Hematopoietic multipotent progenitor cell treated with erythropoietin and hydrocortisone succinate and interleukin-3 and kit ligand, for 8 days (in vitro differentiated cells): ENCODE measurements around the gene LMBR1.
"Not testable (repeated sequence)": the region's sequence is repeated elsewhere in the genome, so short reads cannot be mapped to it uniquely, and the experiment has no call there.

ENCODE experiments used
- DNase-seq: peaks from one replicate; pipeline ENCODE4 v3.0.0-alpha.2; 2015

The LMBR1 gene, protein sequence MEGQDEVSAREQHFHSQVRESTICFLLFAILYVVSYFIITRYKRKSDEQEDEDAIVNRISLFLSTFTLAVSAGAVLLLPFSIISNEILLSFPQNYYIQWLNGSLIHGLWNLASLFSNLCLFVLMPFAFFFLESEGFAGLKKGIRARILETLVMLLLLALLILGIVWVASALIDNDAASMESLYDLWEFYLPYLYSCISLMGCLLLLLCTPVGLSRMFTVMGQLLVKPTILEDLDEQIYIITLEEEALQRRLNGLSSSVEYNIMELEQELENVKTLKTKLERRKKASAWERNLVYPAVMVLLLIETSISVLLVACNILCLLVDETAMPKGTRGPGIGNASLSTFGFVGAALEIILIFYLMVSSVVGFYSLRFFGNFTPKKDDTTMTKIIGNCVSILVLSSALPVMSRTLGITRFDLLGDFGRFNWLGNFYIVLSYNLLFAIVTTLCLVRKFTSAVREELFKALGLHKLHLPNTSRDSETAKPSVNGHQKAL

DNA sequence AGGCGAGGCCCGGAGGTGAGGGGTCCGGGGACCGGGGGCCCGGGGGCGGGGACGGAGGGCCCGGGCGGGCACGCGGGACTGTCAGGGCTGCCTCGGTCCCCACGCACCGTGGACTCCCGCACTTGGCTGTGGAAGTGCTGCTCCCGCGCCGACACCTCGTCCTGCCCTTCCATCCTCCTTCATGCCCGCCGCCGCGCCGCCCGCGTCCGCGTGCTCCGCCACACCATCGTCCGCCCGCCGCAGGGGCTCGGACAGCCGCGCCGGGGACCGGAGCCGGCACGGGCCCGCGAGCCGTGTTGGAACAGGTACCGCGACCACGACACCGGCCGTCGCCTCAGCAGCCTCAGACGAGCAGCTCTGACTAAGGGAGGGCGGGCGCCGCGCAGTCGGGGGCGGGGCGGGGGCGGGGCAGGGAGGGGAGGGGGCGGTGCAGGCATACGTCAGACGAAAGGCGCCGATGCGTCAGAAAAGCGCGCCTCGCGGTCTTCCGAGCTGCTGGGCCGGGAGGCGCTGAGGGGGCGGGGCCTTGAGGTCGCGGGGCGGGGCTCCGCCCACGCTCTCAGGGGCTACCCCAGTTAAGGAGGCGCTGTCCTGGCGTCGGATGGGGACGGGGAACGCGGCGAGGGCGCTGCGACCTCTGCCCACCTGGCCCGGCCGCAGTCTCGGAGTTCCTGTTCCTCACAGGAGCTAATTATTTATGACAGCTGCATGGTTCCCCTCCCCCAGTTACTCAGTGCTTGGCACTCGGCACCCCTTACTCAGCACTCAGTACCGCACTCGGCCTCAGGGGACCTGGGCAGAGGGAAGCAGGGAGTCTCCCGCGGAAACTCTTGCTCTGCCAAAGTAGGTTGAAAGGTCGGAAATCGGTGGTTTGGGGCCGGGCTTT is at the start of gene LMBR1:
Gene LMBR1, minus strand, starts transcription at position 363 of the 886 bp plus-strand sequence. Its CDS starts 190 bp downstream, at position 173.
- DNase-seq = peak; percentile 90

DNA sequence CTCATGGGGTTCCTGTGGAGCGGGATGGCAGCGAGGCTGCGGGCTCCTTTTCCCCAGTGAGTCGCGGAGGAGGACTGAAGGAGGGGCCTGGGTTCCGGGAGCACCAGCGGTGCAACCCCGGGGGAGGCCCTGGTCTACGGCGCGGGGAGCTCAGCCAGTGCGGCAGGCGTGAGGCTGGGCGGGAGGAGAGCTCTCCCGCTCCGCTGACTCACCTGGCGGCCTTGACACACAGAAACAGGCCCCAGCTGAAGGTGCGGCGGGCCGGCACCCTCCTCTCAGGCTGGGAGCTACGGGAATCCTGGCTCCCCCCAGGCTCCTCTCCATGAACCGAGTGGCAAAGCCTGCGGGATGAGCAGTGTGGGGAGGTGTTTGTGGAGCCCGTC is 49.7 kb upstream of the LMBR1 start:
- DNase-seq = no peak

DNA sequence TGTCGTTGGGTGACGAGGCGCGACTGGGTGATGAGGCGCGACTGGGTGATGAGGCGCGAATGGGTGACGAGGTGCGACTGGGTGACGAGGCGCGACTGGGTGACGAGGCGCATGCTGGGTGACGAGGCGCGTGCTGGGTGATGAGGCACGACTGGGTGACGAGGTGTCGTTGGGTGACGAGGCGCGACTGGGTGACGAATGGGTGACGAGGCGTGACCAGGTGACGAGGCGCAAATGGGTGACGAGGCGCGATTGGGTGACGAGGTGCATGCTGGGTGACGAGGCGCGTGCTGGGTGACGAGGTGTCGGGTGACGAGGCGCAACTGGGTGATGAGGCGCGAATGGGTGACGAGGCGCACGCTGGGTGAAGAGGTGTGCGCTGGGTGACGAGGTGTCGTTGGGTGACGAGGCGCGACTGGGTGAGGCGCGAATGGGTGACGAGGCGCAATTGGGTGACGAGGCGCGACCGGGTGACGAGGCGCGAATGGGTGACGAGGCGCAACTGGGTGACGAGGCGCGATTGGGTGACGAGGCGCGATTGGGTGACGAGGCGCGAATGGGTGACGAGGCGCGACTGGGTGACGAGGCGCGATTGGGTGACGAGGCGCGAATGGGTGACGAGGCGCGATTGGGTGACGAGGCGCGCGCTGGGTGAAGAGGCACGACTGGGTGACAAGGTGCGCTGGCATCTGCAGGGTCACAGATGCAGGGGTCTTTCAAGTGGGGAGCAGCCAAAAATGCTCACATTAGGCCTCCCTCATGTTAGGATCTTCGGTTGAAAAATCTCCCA is 48.6 kb upstream of the LMBR1 start:
- DNase-seq = no peak

DNA sequence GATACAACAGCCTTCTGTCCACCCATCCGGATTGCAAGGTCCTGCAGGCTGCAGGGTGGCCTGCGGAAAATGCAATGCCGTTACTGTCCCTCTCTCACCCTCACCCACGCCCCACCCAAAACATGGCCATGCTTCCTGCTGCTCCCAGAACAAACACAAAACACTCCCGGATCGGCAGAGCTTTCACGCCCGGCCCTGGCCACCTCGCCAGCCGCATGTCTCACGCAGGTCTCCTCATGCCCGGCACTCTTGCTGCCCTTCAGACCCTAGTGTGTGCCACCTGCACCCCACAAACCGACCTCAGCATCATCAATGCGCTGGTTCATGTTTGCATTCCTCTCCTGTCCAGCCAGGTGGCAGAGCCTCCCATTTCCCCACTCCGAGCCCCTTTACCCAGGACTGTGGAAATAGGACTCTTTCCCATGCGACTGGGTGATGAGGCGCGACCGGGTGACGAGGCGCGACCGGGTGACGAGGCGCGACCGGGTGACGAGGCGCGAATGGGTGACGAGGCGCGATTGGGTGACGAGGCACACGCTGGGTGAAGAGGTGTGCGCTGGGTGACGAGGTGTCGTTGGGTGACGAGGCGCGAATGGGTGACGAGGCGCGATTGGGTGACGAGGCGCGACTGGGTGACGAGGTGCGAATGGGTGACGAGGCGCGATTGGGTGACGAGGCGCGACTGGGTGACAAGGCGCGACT is 47.6 kb upstream of the LMBR1 start:
- no peak for DNase-seq

DNA sequence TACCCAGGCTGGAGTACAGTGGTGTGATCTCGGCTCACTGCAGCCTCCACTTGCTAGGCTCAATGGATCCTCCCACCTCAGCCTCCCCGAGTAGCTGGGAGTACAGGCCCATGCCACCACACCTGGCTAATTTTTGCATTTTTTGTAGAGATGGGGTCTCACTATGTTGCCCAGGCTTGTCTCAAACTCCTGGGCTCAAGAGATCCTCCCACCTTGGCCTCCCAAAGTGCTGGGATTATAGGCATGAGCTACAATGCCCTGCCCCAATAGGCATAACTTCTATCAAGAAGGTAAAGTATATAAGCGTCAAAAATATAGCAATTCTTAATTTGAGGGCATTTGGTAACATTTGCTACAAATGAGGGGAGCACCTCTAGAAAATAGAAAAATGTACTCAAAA is 43.8 kb upstream of the LMBR1 start:
- not testable (repeated sequence) for DNase-seq

DNA sequence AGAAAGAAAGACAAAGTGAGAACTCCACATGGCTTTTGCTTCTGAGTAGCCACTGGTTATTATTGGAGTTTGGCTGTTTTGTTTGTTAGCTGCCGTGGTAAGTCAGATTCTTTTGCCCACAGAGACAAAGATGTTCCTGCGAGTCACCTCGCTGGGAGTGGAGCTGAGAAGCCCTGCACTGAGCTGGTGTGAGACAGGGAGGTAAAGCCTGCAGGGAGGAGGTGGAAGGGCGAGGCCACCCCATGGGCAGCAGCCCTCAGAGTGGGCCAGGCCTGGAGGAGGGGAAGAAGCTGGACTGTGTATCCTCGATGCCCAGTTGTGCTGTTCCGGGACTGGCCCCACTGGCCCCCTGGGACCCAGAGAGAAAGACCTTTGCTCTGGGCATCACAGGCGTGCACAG is 42.3 kb upstream of the LMBR1 start:
- no peak for DNase-seq

DNA sequence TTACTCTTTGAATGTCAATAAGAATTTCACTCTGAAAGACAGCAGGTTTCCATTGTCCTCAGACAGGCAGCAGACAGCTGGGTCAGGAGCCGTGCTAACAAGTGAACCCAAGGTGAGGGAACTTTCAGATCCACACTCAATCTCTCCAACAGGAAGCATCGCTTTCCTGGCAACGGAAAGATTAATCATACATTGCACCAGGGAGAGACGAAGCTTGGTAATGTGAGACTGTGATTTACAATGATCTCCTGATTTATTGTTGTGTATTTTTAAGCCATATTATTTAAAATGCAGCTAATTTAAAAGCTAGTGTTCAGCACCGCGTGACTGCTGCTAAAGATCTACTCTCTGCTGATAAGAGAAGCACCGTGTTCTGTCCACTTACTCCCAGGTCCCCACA is 39.0 kb upstream of the LMBR1 start:
- DNase-seq = no peak

DNA sequence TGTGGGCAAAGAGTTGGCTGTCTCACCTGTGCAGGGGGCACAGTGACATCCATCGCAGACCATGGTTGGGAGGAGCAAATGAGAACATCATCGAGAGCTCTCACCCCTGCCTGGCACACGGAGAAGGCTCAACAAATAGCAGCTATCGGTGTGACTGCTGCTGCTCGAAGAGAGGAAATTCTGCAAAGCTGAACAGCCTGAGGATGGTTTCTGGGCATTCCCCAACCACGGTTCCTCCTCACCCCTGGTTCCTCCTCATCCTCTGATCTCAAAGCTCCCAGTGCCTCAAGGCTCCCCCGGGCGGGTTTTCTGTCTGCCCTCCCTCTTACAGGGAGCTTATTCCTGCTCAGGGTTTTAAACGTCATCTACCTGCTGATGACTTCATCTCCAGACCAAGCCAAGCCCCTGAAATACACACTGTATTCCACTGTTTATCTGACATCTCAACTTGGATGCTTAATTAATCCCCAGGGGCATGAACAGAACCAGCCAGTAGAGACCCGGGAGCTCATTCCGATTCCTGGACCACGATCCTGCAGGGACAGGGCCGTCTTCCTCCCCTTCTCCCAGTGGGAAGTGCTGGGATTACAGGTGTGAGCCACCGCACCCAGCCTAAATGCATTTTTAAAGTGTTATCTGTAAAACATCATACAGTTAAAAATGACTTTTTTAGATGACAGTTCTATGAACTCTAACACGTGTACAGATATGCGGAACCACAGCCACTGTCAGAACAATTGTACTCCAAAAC is 37.0 kb upstream of the LMBR1 start:
- DNase-seq = no peak

DNA sequence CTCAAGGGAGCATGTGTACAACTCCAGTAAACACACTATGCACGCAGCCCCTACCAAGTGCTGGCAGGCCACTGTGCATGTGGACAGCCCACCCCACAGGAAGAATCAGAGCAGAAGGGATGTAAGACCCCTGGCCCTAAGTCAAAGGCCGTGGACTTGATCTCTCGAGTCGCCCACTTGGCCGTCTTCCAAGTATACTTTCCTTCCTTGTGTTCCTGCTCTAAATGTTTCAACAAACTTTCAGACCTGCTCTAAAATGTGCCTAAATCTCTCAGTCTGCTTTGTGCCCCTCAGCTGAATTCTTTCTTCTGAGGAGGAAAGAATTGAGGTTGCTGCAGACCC is 35.4 kb upstream of the LMBR1 start:
- no peak for DNase-seq

DNA sequence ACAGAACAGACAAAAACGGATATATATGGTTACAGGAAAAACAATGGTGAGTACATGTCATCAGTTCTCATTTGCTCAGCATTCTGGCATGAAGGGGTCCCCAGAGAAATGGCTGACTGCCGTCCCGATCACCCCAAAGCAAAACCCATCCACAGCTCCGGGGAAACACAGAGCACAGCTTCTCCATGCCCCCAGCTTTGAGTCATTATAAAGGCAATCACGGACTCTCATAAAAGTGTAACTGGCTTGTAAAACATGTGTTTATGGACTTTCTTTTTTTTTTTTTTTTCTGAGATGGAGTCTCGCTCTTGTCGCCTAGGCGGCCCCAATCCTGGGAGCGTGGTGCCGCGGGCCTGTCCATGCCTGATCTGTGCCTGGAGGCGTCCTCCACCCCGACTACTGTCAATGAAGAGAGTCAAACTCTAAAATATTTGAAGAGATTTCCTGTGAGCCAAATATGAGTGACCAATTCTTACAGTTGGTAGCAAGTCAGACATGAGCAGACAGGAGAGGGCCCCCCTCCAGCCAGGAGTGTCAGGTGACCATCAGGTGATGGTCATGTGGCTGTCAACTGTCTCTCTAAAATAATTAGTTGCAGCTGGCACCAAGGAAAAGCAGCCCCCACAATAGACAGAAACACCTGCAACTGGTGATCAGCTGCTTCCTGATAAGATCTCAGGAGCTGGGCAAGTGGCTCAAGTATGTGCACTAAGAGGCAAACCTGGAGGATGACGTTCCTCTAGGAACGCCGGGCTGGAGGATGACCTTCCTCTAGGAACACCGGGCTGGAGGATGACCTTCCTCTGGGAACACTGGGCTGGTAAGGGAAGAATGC is 34.8 kb upstream of the LMBR1 start:
- DNase-seq = no peak

DNA sequence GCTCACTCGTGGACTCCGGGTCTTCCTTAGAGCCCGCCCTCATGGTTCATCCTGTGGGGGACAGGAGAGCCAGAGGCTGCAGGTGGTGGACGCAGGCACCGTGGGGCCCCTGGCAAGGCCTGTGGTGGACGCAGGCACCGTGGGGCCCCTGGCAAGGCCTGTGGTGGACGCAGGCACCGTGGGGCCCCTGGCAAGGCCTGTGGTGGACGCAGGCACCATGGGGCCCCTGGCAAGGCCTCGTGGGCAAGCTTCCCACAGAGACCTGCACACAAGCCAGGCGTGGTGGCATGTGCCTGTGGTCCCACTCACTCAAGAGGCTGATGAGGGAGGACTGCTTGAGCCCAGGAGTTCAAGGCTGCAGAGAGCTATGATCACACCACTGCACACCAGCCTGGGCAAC is 32.8 kb upstream of the LMBR1 start:
- DNase-seq = not testable (repeated sequence)

DNA sequence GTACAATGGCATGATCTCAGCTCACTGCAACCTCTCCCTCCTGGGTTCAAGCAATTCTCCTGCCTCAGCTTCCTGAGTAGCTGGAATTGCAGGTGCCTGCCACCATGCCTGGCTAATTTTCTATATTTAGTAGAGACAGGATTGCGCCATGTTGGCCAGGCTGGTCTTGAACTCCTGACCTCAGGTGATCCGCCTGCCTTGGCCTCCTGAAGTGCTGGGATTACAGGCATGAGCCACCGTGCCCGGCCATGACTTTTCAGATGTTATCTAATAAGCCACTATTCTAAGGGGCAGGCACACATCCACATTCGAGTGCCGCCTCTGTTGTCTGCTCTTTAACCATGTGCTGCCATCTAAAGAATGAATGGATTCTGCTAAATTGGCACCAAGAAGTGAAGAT is 29.3 kb upstream of the LMBR1 start:
- DNase-seq = not testable (repeated sequence)

DNA sequence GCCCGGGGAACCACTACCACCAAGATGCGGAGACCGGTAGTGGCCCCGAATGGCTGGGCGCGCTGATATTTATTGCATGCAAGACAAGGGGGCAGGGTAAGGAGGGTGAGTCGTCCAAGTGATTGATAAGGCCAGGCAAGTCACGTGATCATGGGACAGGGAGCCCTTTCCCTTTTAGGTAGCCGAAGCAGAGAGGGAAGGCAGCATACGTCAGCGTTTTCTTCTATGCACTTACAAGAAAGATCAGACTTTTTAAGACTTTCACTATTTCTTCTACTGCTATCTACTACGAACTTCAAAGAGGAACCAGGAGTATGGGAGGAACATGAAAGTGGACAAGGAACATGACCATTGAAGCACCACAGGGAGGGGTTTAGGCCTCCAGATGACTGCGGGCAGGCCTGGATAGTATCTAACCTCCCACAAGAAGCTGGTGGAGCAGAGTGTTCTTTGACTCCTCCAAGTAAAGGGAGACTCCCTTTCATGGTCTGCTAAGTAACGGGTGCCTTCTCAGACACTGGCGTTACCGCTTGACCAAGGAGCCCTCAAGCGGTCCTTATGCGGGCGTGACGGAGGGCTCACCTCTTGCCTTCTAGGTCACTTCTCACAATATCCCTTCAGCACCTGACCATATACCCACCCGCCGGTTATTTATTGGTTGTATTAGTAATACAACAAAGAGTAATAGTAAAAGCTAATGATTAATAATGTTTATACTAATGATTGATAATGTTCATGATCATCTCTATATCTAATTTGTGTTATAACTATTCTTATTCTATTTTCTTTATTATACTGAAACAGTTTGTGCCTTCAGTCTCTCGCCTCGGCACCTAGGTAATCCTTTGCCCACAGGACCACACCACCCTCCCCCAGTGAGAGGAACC is 27.7 kb upstream of the LMBR1 start:
- not testable (repeated sequence) for DNase-seq

DNA sequence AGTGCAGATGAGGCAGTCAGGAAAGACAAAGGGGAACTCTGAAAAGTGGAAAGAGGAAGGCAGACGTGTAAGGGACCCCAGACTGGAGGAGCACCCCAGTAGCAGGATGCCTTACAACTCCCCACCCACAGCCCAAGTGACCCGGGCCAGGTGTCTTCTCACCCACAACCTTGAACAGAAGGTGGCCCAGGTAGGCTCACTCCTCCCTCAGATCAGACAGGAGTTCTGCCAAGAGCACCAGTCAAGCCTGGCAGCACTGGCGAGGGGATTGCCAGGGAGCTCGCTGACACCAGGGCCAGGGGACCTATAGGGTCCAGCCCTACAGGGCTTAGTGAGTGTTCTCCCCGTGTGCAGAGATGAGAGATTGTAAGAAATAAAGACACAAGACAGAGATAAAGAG is 27.1 kb upstream of the LMBR1 start:
- DNase-seq = no peak

DNA sequence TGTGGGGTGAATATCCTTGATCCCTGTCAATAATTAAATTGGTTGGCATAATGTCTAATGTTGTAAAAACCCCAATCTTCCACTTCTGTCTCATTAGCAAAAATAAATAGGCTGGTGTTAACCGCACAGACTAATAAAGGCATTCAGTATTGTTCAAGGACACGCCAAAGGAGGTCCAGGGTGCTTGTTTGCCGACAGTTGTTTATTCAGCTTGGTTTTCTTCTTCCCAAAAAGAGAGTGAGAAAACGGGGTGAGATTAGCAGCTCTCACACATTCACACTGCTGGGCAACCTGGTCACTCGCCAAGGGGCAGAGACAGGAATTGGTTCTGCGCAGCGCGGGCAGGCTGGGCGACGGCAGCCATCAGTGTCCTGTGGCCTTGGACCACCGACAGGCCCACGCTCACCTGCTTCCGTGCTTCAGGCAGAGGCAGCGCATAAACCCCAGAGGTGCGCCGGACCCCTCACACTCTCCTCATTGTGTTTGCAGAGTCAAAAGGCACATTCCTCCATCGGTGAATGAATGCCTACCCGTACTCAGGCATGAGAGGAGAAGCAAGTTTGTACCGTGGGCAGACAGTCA is 26.2 kb upstream of the LMBR1 start:
- DNase-seq = no peak

DNA sequence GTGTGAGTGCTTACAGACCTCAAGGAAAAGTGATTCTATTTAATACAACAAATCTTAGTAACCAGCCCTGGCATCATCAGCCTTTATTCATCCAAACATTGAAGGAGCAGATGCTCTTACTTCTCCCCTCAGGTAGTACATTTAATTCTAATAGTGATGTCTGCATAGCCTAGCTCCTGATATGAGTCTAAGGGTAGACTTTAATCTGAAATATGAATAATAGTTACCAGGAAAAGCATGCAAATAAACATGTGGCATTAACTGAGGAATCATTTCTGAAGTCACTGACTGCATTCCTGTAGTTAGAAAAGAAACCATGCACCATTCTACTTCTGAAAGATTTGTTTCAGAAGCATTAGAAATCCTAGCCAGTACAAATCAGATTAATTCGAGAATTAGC is 25.7 kb upstream of the LMBR1 start:
- DNase-seq = no peak

DNA sequence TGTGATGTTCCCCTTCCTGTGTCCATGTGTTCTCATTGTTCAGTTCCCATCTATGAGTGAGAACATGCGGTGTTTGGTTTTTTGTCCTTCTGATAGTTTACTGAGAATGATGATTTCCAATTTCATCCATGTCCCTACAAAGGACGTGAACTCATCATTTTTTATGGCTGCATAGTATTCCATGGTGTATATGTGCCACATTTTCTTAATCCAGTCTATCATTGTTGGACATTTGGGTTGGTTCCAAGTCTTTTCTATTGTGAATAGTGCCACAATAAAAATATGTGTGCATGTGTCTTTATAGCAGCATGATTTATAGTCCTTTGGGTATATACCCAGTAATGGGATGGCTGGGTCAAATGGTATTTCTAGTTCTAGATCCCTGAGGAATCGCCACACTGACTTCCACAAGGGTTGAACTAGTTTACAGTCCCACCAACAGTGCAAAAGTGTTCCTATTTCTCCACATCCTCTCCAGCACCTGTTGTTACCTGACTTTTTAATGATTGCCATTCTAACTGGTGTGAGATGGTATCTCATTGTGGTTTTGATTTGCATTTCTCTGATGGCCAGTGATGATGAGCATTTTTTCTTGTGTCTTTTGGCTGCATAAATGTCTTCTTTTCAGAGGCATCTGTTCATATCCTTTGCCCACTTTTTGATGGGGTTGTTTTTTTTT is 16.7 kb upstream of the LMBR1 start:
- DNase-seq = not testable (repeated sequence)

DNA sequence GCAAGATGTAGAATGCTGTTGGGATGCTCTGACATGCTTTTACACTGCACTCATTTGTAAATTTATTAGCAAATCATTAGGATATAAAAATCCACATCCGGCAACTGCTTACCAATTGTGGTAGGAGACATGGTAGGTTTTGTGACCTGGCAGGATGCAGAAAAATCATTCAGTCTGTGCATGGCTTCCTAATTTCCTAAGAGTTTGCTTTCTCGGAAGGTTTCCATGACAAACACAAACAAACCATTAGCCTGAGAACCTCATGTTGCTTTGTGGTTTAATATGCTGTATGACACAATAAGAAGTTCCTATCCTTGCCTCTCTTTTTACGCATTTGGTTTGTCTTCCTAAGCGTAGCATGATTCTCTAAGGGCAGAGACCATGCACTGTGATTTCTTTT is 14.7 kb upstream of the LMBR1 start:
- no peak for DNase-seq

DNA sequence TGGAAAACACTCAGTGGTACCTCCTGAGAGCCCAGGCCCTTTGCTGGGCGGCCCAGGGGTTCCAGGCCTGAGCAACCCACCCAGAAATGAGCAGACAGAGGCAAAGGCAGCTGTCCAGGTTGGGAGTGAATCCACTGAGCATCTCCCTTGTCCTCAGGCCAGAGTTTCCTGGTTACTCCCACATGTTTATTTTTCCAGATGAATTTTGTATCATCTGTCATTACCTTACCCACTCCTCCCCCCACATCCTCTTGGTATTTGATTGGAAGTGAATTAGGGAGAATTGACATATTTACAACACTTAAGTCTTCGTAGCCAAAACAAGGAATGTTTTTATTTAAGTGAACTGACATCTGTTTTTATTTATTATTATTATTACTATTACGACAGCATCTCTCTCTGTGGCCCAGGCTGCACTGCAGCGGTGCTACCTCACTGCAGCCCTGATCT is 13.2 kb upstream of the LMBR1 start:
- DNase-seq = no peak
